Neural progenitor cell (in vitro differentiated cells): ENCODE measurements around the gene HPSE2. TPM values are rescaled to one million over a fixed set of nuclear protein-coding genes. Genes with fewer than 3 reads are reported as not detected.
A peak's percentile ranks its signal among the peaks of the same experiment; 100 is the strongest.

Experiments
- DNase-seq: peaks from one replicate; pipeline ENCODE4 v3.0.0-alpha.2; 2016; ENCODE audit warnings: low spot score
- H2AFZ ChIP-seq: fragments of 200-600 bp; sonication (generic); replicated peaks from 2 replicates; pipeline ENCODE4 v1.6.1; 2016; ENCODE audit warnings: antibody characterized with exemption
- H3F3A ChIP-seq: fragments of 200-600 bp; sonication (generic); 2 replicates; pipeline ENCODE4 v1.6.1; 2016; ENCODE audit warnings: antibody characterized with exemption, low read depth
- H3K27ac ChIP-seq: fragments of 200-600 bp; sonication (generic); 2 replicates; pipeline ENCODE4 v1.5.1; 2016; ENCODE audit warnings: mild to moderate bottlenecking
- H3K27me3 ChIP-seq: fragments of 200-600 bp; sonication (generic); 2 replicates; pipeline ENCODE4 v1.6.1; 2016; ENCODE audit warnings: mild to moderate bottlenecking, moderate library complexity
- H3K36me3 ChIP-seq: fragments of 200-600 bp; sonication (generic); 2 replicates; pipeline ENCODE4 v1.5.1; 2016
- H3K4me1 ChIP-seq: fragments of 200-600 bp; sonication (generic); 2 replicates; pipeline ENCODE4 v1.6.1; 2016; ENCODE audit warnings: mixed run types
- H3K4me2 ChIP-seq: fragments of 200-600 bp; sonication (generic); 2 replicates; pipeline ENCODE4 v1.6.1; 2016
- H3K4me3 ChIP-seq: fragments of 200-600 bp; sonication (generic); 2 replicates; pipeline ENCODE4 v1.5.1; 2016
- H3K79me2 ChIP-seq: fragments of 200-600 bp; sonication (generic); 2 replicates; pipeline ENCODE4 v1.6.1; 2016; ENCODE audit warnings: low read depth
- H3K9ac ChIP-seq: fragments of 200-600 bp; sonication (generic); 2 replicates; pipeline ENCODE4 v1.6.1; 2016
- H3K9me3 ChIP-seq: fragments of 200-600 bp; sonication (generic); 2 replicates; pipeline ENCODE4 v1.5.1; 2016; ENCODE audit warnings: low read depth
- H4K20me1 ChIP-seq: fragments of 200-600 bp; sonication (generic); 2 replicates; pipeline ENCODE4 v1.6.1; 2016; ENCODE audit warnings: low read depth
- H3K27ac Mint-ChIP-seq: 3 replicates; pipeline ENCODE4 v1.8.0; 2021; ENCODE audit warnings: mixed read lengths
- H3K27me3 Mint-ChIP-seq: 2 replicates; pipeline ENCODE4 v1.8.0; 2022; ENCODE audit warnings: low read depth, mild to moderate bottlenecking, inconsistent platforms, moderate library complexity, mixed read lengths; ENCODE audit not compliant: insufficient read depth
- H3K36me3 Mint-ChIP-seq: 3 replicates; pipeline ENCODE4 v1.8.0; 2021; ENCODE audit warnings: mixed read lengths
- H3K4me1 Mint-ChIP-seq: 3 replicates; pipeline ENCODE4 v1.8.0; 2021; ENCODE audit warnings: mixed read lengths
- H3K4me3 Mint-ChIP-seq: 3 replicates; pipeline ENCODE4 v1.8.0; 2021; ENCODE audit warnings: mild to moderate bottlenecking, moderate library complexity, mixed read lengths
- H3K9me3 Mint-ChIP-seq: 3 replicates; pipeline ENCODE4 v1.8.0; 2020; ENCODE audit warnings: mixed read lengths
- CTCF ChIP-seq: fragments of 200-600 bp; sonication (generic); IDR thresholded peaks from 2 replicates; pipeline ENCODE4 v1.5.1; 2017; ENCODE audit warnings: antibody characterized with exemption, mild to moderate bottlenecking
- EZH2 ChIP-seq: fragments of 200-600 bp; sonication (generic); IDR thresholded peaks from 2 replicates; pipeline ENCODE4 v1.6.1; 2017; ENCODE audit warnings: antibody characterized with exemption, mild to moderate bottlenecking, moderate library complexity
- EZH2phosphoT487 ChIP-seq: fragments of 200-600 bp; sonication (generic); IDR thresholded peaks from 2 replicates; pipeline ENCODE4 v1.6.1; 2017; ENCODE audit warnings: antibody characterized with exemption
- total RNA-seq: library from RNA; depleted of rRNA; stranded (reverse); fragments of >200 nt; gene quantifications from 2 replicates; pipeline ENCODE4 v1.2.3, GENCODE V29; 2015; ENCODE audit warnings: low replicate concordance

HPSE2 gene
- total RNA-seq, 1 donor from 2014 or later = 3.4 TPM

DNA sequence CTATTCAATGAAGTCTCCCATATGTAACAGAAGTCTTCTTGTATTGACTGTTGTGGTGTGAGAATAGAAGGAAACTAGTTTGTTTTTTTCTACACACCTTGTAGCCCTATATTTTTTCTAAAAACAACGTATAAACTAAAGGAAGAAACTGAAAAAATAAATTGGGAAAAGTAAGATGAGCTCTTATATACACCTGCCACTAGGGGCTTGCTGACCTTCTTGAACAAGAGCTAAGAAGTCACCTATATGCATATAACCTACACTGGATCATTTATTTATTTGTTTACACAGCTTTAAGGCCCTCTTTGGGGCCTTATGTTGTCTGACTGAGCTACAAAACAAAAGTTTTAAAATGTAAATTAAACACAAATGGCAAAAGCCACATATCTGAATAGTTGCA, 383.0 kb downstream of the HPSE2 start:
- Mint-ChIP-seq H3K9me3 (no peaks in the 10 kb centered on the region), H3K4me1 (no peaks in the 10 kb centered on the region), H3K36me3 (no peaks in the 10 kb centered on the region), H3K4me3 (no peak overlapping the region), H3K27me3 (peaks cover 5% of the 10 kb centered on the region), H3K27ac (no peak overlapping the region)
- no peak for TF ChIP-seq EZH2phosphoT487
- TF ChIP-seq CTCF = peak; percentile 50
- no peak for TF ChIP-seq EZH2
- no peaks in the 10 kb centered on the region for H3K9me3 ChIP-seq
- no peaks in the 10 kb centered on the region for H3F3A ChIP-seq
- H3K27ac ChIP-seq = no peak overlapping the region
- DNase-seq = no peak
- no peaks in the 10 kb centered on the region for H3K36me3 ChIP-seq
- H3K79me2 ChIP-seq = no peaks in the 10 kb centered on the region
- H3K4me1 ChIP-seq = no peaks in the 10 kb centered on the region
- H2AFZ ChIP-seq = no peak overlapping the region
- H4K20me1 ChIP-seq = no peaks in the 10 kb centered on the region
- no peaks in the 10 kb centered on the region for H3K27me3 ChIP-seq
- no peak overlapping the region for H3K4me2 ChIP-seq
- no peak overlapping the region for H3K4me3 ChIP-seq
- no peak overlapping the region for H3K9ac ChIP-seq

GRCh38 chr10:98848361-98848760, 387.3 kb downstream of the HPSE2 start:
- H3K4me1 ChIP-seq = no peaks in the 10 kb centered on the region
- H3K9me3 Mint-ChIP-seq = no peaks in the 10 kb centered on the region
- H3K4me2 ChIP-seq = no peak overlapping the region
- H3K27ac ChIP-seq = no peak overlapping the region
- DNase-seq = no peak
- H3K4me1 Mint-ChIP-seq = no peaks in the 10 kb centered on the region
- no peaks in the 10 kb centered on the region for H3K27me3 ChIP-seq
- TF ChIP-seq EZH2phosphoT487 (no peak), CTCF (no peak), EZH2 (no peak)
- no peak overlapping the region for H3K9ac ChIP-seq
- H2AFZ ChIP-seq = no peak overlapping the region
- H3K36me3 ChIP-seq = no peaks in the 10 kb centered on the region
- no peaks in the 10 kb centered on the region for H3K36me3 Mint-ChIP-seq
- no peak overlapping the region for H3K4me3 Mint-ChIP-seq
- H4K20me1 ChIP-seq = no peaks in the 10 kb centered on the region
- H3F3A ChIP-seq = no peaks in the 10 kb centered on the region
- no peaks in the 10 kb centered on the region for H3K9me3 ChIP-seq
- no peak overlapping the region for H3K27ac Mint-ChIP-seq
- H3K27me3 Mint-ChIP-seq = no peaks in the 10 kb centered on the region
- H3K4me3 ChIP-seq = no peak overlapping the region
- no peaks in the 10 kb centered on the region for H3K79me2 ChIP-seq

DNA sequence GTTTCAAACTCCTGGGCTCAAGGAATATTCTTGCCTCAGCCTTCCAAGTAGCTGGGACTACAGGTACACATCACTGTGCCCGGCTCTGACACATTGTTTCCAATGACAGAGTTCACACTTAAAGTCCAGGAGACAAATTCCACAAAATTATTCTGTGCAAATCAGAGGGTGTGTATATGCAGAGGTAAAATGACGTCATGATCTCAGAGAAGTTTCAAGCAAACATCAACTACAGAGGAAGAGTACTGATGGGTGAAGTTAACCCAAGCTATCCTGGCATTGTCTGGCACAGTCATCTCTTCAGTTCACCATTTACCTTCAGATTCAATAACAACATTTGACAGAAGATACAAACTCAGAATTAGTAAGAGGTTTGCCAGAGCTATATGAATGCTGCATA, 388.9 kb downstream of the HPSE2 start:
- TF ChIP-seq EZH2 (no peak), EZH2phosphoT487 (no peak), CTCF (no peak)
- Histone ChIP-seq H3K9ac (no peak overlapping the region), H2AFZ (no peak overlapping the region), H3K27ac (no peak overlapping the region), H3K27me3 (no peaks in the 10 kb centered on the region), H3K79me2 (no peaks in the 10 kb centered on the region), H3K9me3 (no peaks in the 10 kb centered on the region), H3K4me1 (no peaks in the 10 kb centered on the region), H3K4me2 (no peak overlapping the region), H3K4me3 (no peak overlapping the region), H4K20me1 (no peaks in the 10 kb centered on the region), H3K36me3 (no peaks in the 10 kb centered on the region), H3F3A (no peaks in the 10 kb centered on the region)
- Mint-ChIP-seq H3K27me3 (no peaks in the 10 kb centered on the region), H3K27ac (no peak overlapping the region), H3K4me1 (no peaks in the 10 kb centered on the region), H3K4me3 (no peak overlapping the region), H3K9me3 (no peaks in the 10 kb centered on the region), H3K36me3 (no peaks in the 10 kb centered on the region)
- no peak for DNase-seq

- no peak overlapping the region for H3K4me3 Mint-ChIP-seq
- Histone ChIP-seq H3K36me3 (no peaks in the 10 kb centered on the region), H2AFZ (no peak overlapping the region), H3K4me3 (no peak overlapping the region), H3K79me2 (no peaks in the 10 kb centered on the region), H4K20me1 (no peaks in the 10 kb centered on the region), H3K27me3 (no peaks in the 10 kb centered on the region), H3K4me2 (no peak overlapping the region), H3K9me3 (no peaks in the 10 kb centered on the region), H3K4me1 (no peaks in the 10 kb centered on the region), H3K27ac (no peak overlapping the region), H3F3A (no peaks in the 10 kb centered on the region), H3K9ac (no peak overlapping the region)
- TF ChIP-seq EZH2phosphoT487 = no peak
- TF ChIP-seq CTCF = no peak
- TF ChIP-seq EZH2 = no peak
- H3K27ac Mint-ChIP-seq = no peak overlapping the region
- H3K36me3 Mint-ChIP-seq = no peaks in the 10 kb centered on the region
- no peak for DNase-seq
- no peaks in the 10 kb centered on the region for H3K9me3 Mint-ChIP-seq
- no peaks in the 10 kb centered on the region for H3K27me3 Mint-ChIP-seq
- H3K4me1 Mint-ChIP-seq = no peaks in the 10 kb centered on the region
Measured at GRCh38 chr10:98833542-98833941, 402.1 kb downstream of the HPSE2 start.
